Adipose tissue (tissue), 3 donors: ENCODE data around the gene BLTP3A. TPM values are rescaled to one million over a fixed set of nuclear protein-coding genes. Genes with fewer than 3 reads are reported as not detected.
"Not testable (repeated sequence)": the region's sequence is repeated elsewhere in the genome, so short reads cannot be mapped to it uniquely, and the experiment has no call there.

Experiments used
- H3K27ac ChIP-seq: one replicate; pipeline ENCODE4 v1.5.1; 2013; ENCODE audit warnings: low read depth, low read length
- WGBS, 3 donors: extraction: QIAGEN DNeasy Blood & Tissue Kit; methylation state at CpG; one replicate each; pipeline ENCODE4 v1.1.7; 2013; 5-methylcytosine and 5-hydroxymethylcytosine counted together
- polyA plus RNA-seq, 3 donors: library from polyadenylated mRNA; stranded (reverse); fragments of 200-250 nt; gene quantifications; one replicate each; pipeline ENCODE4 v1.2.3, GENCODE V29; 2013
- donor health status: healthy with polysubstance abuse.
- donor health status: Bipolar disorder and iron deficiency.
- donor health status: healthy.

Gene BLTP3A
- polyA plus RNA-seq, 3 donors = 2.0 to 5.2 (median 4.0) TPM

- not testable (repeated sequence) for H3K27ac ChIP-seq
- WGBS, 3 donors = 38 to 65% (median 50%) methylated on average over 1 to 2 of the region's 4 CpGs
Observed at GRCh38 chr6:34818872-34819570, 27.1 kb downstream of the BLTP3A start.

GRCh38 chr6:34819571-34820480 lies 27.9 kb downstream of the BLTP3A start:
- no peak overlapping the region for H3K27ac ChIP-seq
- WGBS, 3 donors = 42 to 82% (median 56%) methylated on average over 3 of the region's 3 CpGs

DNA sequence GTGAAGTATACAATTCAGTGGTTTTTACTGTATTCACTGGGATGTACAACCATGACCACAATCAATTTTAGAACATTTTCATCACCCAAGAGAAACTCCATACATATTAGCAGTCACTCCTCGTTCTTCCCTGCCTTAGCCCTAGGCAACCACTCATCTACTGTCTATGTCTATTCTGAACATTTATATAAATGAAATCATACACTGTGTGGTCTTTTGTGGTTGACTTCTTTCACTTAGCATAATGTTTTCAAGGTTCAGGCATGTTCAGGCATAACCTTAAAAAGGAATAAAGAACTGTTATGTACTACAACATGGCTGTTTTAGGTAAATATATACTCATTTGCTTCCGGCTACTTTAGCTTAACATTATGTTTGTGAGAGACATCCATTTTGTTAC lies 37.3 kb downstream of the BLTP3A start:
- 93 to 98% (median 96%) methylated on average over 2 of the region's 2 CpGs for WGBS, 3 donors
- no peak overlapping the region for H3K27ac ChIP-seq

DNA sequence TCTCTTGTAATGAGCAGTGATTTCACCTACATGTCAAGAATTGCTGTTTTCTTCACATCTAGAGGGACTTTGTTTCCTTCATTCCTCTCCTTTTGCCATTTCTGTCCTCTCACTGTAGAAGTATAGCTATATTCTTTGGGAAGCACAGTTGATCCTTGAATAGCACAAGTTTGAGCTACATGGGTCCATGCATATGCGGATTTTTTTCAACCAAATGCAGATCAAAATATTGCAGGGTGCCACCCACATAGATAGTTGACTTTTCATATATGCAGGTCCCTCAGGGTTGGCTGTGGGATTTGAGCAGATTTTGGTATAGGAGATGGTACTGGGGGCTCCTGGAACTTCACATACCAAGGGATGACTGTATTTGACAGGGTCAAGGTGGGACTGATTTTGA lies 41.1 kb downstream of the BLTP3A start:
- H3K27ac ChIP-seq = no peak overlapping the region
- 95 to 97% (median 97%) methylated on average over 1 of the region's 1 CpG for WGBS, 3 donors

DNA sequence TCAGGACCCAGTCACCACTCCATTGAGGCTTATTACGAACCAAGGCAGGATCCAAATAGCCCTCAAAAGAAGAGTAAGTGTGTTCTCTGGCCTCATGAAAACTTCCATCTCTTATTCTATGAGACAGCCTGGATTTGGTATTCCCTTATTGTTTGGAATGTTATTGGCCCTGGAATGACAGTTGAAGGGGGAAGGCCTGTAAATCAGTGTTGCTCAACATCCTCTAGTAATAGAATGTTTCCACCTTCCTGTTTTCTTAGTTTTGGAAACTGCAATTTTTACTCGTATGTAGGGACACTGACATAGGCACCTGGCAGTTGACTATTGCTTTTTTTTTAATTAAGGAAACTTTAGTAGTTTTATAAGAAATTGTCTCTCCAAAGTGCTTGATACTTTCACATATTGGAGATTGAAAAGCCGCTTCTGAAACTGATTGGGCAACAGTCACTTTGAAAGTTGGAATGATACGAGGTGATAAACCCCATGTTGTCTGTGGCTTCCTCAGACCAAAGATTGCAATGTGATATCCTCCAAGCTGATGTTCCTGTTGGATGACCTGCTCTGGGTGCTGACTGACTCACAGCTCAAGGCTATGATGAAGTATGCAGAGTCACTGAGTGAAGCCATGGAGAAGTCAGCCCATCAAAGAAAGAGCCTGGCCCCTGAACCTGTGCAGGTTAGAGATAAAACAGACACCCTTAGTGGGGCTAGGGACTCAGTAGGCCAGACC lies 43.1 kb downstream of the BLTP3A start:
- no peak overlapping the region for H3K27ac ChIP-seq
- WGBS, 3 donors = 65 to 93% (median 73%) methylated on average over 4 of the region's 4 CpGs

- H3K27ac ChIP-seq = no peak overlapping the region
- WGBS, 3 donors = 84 to 95% (median 86%) methylated on average over 4 of the region's 4 CpGs
Observed at GRCh38 chr6:34836008-34836407, 44.1 kb downstream of the BLTP3A start.

GRCh38 chr6:34836451-34836850 lies 44.6 kb downstream of the BLTP3A start:
- 67 to 77% (median 68%) methylated on average over 2 of the region's 2 CpGs for WGBS, 3 donors
- no peak overlapping the region for H3K27ac ChIP-seq

DNA sequence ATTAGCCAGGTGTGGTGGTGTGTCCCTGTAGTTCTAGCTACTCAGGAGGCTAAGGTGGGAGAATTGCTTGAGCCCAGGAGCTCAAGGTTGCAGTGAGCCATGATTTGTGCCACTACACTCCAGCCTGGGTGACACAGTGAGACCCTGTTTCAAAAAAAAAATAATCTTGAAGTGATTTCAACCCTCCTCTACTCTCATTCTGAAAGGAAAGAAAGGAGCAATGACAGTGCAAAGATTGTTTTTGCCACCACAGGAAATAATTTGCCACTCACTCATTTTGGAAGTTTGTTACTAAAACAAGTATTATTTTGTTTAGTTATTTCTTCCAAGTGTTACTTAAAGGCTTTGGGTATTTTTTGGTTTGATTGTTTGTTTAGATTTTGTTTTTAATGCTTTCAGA lies 45.6 kb downstream of the BLTP3A start:
- no peak overlapping the region for H3K27ac ChIP-seq

- 96 to 98% (median 98%) methylated on average over 15 of the region's 15 CpGs for WGBS, 3 donors
- H3K27ac ChIP-seq = no peak overlapping the region
Observed at GRCh38 chr6:34839666-34840352, 47.9 kb downstream of the BLTP3A start.

Other genes with a start within 250 kb of the BLTP3A start
- gene SPDEF, start 235.8 kb upstream of the BLTP3A start, polyA plus RNA-seq = 1 to 10 TPM in 1 of 3 donors, under 1 TPM in 2; 0.14 to 2.3 (median 0.45) TPM
- 10 to 100 TPM; 20.7 to 57.0 (median 55.3) TPM for gene ILRUN, start 95.3 kb upstream of the BLTP3A start, polyA plus RNA-seq
- 100 to 1,000 TPM in 2 of 3 donors, 10 to 100 TPM in 1; 72.1 to 120 (median 113) TPM for gene SNRPC, start 34.6 kb upstream of the BLTP3A start, polyA plus RNA-seq
- gene TAF11, start 96.0 kb downstream of the BLTP3A start, polyA plus RNA-seq = 10 to 100 TPM; 20.2 to 36.9 (median 25.5) TPM
- gene ANKS1A, start 97.2 kb downstream of the BLTP3A start, polyA plus RNA-seq = 10 to 100 TPM in 1 of 3 donors, 1 to 10 TPM in 2; 5.4 to 12.7 (median 9.6) TPM